GM12878 (cell line): ENCODE data around the gene POLR3K. TPM values are rescaled to one million over a fixed set of nuclear protein-coding genes. Genes with fewer than 3 reads are reported as not detected.
A peak's percentile ranks its signal among the peaks of the same experiment; 100 is the strongest.

Experiments used
- BCL11A ChIP-seq: IDR thresholded peaks from 2 replicates; pipeline ENCODE4 v1.6.1; 2011; ENCODE audit warnings: low read depth, low read length
- CBX3 ChIP-seq: fragments of 200-600 bp; sonication (generic); IDR thresholded peaks from 2 replicates; pipeline ENCODE4 v1.6.1; 2016; ENCODE audit warnings: low read depth, borderline replicate concordance
- EP300 ChIP-seq, 2 experiments: fragments of 150-350 bp in 1 of 2; IDR thresholded peaks; 2 replicates each; pipeline ENCODE4 v1.6.1; 2011 to 2012; ENCODE audit warnings: low read depth in 2 of 2, low read length in 2 of 2, borderline replicate concordance in 1 of 2, improper control_type of control experiment in 1 of 2, inconsistent platforms in 1 of 2; ENCODE audit not compliant: control insufficient read depth in 1 of 2
- ESRRA ChIP-seq: IDR thresholded peaks from 2 replicates; pipeline ENCODE4 v1.6.1; 2012; ENCODE audit warnings: mild to moderate bottlenecking, low read length, improper control_type of control experiment
- ETV6 ChIP-seq, 2 experiments: fragments of 450-650 bp in 1 of 2; IDR thresholded peaks in 1 of 2; conservative IDR thresholded peaks in 1 of 2; 2 replicates each; pipeline ENCODE4 v1.6.1; 2014; ENCODE audit warnings: antibody characterized with exemption in 1 of 2, borderline replicate concordance in 1 of 2, low read depth in 1 of 2, mild to moderate bottlenecking in 1 of 2, moderate library complexity in 1 of 2
- GABPA ChIP-seq: IDR thresholded peaks from 2 replicates; pipeline ENCODE4 v1.6.1; 2014; ENCODE audit warnings: antibody characterized with exemption, low read depth, mild to moderate bottlenecking, inconsistent platforms
- IKZF2 ChIP-seq, 2 experiments: fragments of 450-650 bp; IDR thresholded peaks; 2 replicates each; pipeline ENCODE4 v1.6.1; 2017; ENCODE audit warnings: mild to moderate bottlenecking in 2 of 2, moderate library complexity in 2 of 2
- LARP7 ChIP-seq: fragments of 450-650 bp; IDR thresholded peaks from 2 replicates; pipeline ENCODE4 v1.6.1; 2017; ENCODE audit warnings: mild to moderate bottlenecking
- NFIC ChIP-seq: IDR thresholded peaks from 2 replicates; pipeline ENCODE4 v1.6.1; 2012; ENCODE audit warnings: low read depth, mild to moderate bottlenecking, inconsistent platforms, low read length, moderate library complexity
- NFXL1 ChIP-seq: fragments of 450-650 bp; IDR thresholded peaks from 2 replicates; pipeline ENCODE4 v1.6.1; 2017; ENCODE audit warnings: antibody characterized with exemption, mild to moderate bottlenecking, borderline replicate concordance
- NFYA ChIP-seq: IDR thresholded peaks from 2 replicates; pipeline ENCODE4 v1.6.1; 2011; ENCODE audit warnings: low read depth, mild to moderate bottlenecking, low read length, improper control_type of control experiment, borderline replicate concordance
- PAX8 ChIP-seq: fragments of 450-650 bp; IDR thresholded peaks from 2 replicates; pipeline ENCODE4 v1.6.1; 2017; ENCODE audit warnings: mild to moderate bottlenecking, moderate library complexity
- POU2F2 ChIP-seq: IDR thresholded peaks from 3 replicates; pipeline ENCODE4 v1.6.1; 2011; ENCODE audit warnings: low read depth, mild to moderate bottlenecking, low read length, borderline replicate concordance
- RAD51 ChIP-seq: fragments of 450-650 bp; IDR thresholded peaks from 2 replicates; pipeline ENCODE4 v1.6.1; 2016; ENCODE audit warnings: moderate library complexity, mild to moderate bottlenecking, inconsistent platforms
- SMARCA5 ChIP-seq: fragments of 450-650 bp; IDR thresholded peaks from 2 replicates; pipeline ENCODE4 v1.6.1; 2017; ENCODE audit warnings: mild to moderate bottlenecking
- SMC3 ChIP-seq: IDR thresholded peaks from 2 replicates; pipeline ENCODE4 v1.6.1; 2011; ENCODE audit warnings: low read length, improper control_type of control experiment, borderline replicate concordance
- SUPT20H ChIP-seq: IDR thresholded peaks from 2 replicates; pipeline ENCODE4 v1.6.1; 2011; ENCODE audit warnings: low read depth, mild to moderate bottlenecking, low read length, moderate library complexity, borderline replicate concordance; ENCODE audit not compliant: control insufficient read depth
- TCF12 ChIP-seq: IDR thresholded peaks from 2 replicates; pipeline ENCODE4 v1.6.1; 2011; ENCODE audit warnings: low read depth, mild to moderate bottlenecking, low read length
- TCF3 ChIP-seq: IDR thresholded peaks from 2 replicates; pipeline ENCODE4 v1.6.1; 2012; ENCODE audit warnings: low read depth, mild to moderate bottlenecking, low read length, borderline replicate concordance; ENCODE audit not compliant: insufficient read depth
- ZBED1 ChIP-seq: IDR thresholded peaks from 2 replicates; pipeline ENCODE4 v1.6.1; 2016; ENCODE audit warnings: borderline replicate concordance
- ZNF217 ChIP-seq: fragments of 450-650 bp; IDR thresholded peaks from 2 replicates; pipeline ENCODE4 v1.6.1; 2017; ENCODE audit warnings: antibody characterized with exemption, mild to moderate bottlenecking
- ZNF24 ChIP-seq: fragments of 450-650 bp; IDR thresholded peaks from 2 replicates; pipeline ENCODE4 v1.6.1; 2017; ENCODE audit warnings: antibody characterized with exemption, mild to moderate bottlenecking
- polyA plus RNA-seq, 11 experiments: library from polyadenylated mRNA; depleted of rRNA in 4 of 11; unstranded in 6 of 11; stranded (reverse) in 5 of 11; fragments of >200 nt; fragmentation: Nextera tagmentation in 4 of 11; fragmentation: Illumina TruSeq in 1 of 11; extraction: Ambion mirVana in 4 of 11; extraction: Trizol in 1 of 11; gene quantifications; 1 replicate in 1 of 11; 2 replicates in 10 of 11; pipeline versions ENCODE4 v1.2.1 to v1.2.3, GENCODE V29; 2011 to 2016; ENCODE audit warnings: inconsistent platforms in 2 of 11, missing spikeins in 2 of 11, low read depth in 1 of 11
- total RNA-seq, 4 experiments: library from RNA; depleted of rRNA in 3 of 4; stranded (reverse); fragments of >200 nt in 3 of 4; fragmentation: Illumina TruSeq in 1 of 4; extraction: Trizol in 1 of 4; gene quantifications; 2 replicates each; pipeline versions ENCODE4 v1.2.1 to v1.2.3, GENCODE V29; 2013 to 2021
- TF ChIP-seq, protein P1 (sequence below), 3 experiments: IDR thresholded peaks in 2 of 3; conservative IDR thresholded peaks in 1 of 3; 2 replicates each; pipeline ENCODE4 v1.5.1; 2011; ENCODE audit warnings: low read depth in 3 of 3, low read length in 3 of 3, mild to moderate bottlenecking in 3 of 3, control low read depth in 2 of 3, moderate library complexity in 2 of 3, inconsistent platforms in 1 of 3, mixed read lengths in 1 of 3; ENCODE audit not compliant: control insufficient read depth in 2 of 3, insufficient read depth in 1 of 3; ENCODE audit errors: extremely low read depth in 1 of 3
- TF ChIP-seq, protein P2 (sequence below): fragments of 450-650 bp; IDR thresholded peaks from 2 replicates; pipeline ENCODE4 v1.6.1; 2017; ENCODE audit warnings: low read depth, mild to moderate bottlenecking, moderate library complexity
- TF ChIP-seq, protein P3 (sequence below): IDR thresholded peaks from 2 replicates; pipeline ENCODE4 v1.6.1; 2012; ENCODE audit warnings: mild to moderate bottlenecking, low read depth, low read length

Gene POLR3K
- total and polyA plus RNA-seq, 10 of the 15 experiments (the other 5 are each of a cell fraction or from before 2014, with no cell fraction given), result 25.3 to 222 (median 64.0) TPM

DNA sequence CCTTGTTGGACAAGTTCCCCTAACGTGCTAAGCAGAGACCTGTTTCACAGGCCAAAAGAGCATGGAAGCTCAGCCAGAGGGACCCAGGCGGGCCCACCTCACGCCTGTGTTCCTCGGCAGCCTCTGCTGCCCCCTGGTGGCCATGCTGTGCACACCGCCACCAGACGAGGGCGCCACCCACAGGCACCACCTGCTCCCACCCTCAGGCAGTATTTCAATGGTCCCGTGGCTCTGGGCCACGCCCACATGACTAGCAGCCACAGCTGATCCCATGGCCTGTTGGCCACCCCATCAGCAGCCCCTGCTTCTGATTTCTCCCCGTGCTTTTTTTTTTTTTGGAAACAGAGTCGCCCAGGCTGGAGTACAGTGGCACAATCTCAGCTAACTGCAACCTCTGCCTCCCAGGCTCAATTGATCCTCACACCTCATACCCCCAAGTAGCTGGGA lies 43.5 kb upstream of the POLR3K start (continued):
- TF ChIP-seq SUPT20H (no peak), ETV6 (conservative IDR thresholded peaks at IDR 0.05 in 1 of 2, IDR thresholded peaks at IDR 0.05 in 1 of 2; ENCODE audit: borderline replicate concordance in 1 of 2, low read depth in 1 of 2) (no peak), NFXL1 (no peak), EP300 (IDR thresholded peaks at IDR 0.05; ENCODE audit: borderline replicate concordance in 1 of 2, control insufficient read depth in 1 of 2, low read depth in 2 of 2, low read length in 2 of 2) (no peak), NFIC (no peak), ESRRA (no peak; the same call in 1 of the 2 replicates), RAD51 (peak; percentile 83), IKZF2 (IDR thresholded peaks at IDR 0.05) (no peak), SMARCA5 (peak; percentile 96), TCF3 (peak; percentile 93), POU2F2 (peak; percentile 58; the same call in 1 of the 3 replicates), LARP7 (peak; percentile 45; the same call in 1 of the 2 replicates), BCL11A (no peak), PAX8 (no peak), ZNF24 (no peak), ZBED1 (no peak), NFYA (no peak), CBX3 (no peak), GABPA (no peak), ZNF217 (no peak), SMC3 (peak; percentile 98), TCF12 (peak; percentile 91)
- TF ChIP-seq, protein P1, sequence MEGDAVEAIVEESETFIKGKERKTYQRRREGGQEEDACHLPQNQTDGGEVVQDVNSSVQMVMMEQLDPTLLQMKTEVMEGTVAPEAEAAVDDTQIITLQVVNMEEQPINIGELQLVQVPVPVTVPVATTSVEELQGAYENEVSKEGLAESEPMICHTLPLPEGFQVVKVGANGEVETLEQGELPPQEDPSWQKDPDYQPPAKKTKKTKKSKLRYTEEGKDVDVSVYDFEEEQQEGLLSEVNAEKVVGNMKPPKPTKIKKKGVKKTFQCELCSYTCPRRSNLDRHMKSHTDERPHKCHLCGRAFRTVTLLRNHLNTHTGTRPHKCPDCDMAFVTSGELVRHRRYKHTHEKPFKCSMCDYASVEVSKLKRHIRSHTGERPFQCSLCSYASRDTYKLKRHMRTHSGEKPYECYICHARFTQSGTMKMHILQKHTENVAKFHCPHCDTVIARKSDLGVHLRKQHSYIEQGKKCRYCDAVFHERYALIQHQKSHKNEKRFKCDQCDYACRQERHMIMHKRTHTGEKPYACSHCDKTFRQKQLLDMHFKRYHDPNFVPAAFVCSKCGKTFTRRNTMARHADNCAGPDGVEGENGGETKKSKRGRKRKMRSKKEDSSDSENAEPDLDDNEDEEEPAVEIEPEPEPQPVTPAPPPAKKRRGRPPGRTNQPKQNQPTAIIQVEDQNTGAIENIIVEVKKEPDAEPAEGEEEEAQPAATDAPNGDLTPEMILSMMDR (IDR thresholded peaks at IDR 0.05 in 2 of 3, conservative IDR thresholded peaks at IDR 0.05 in 1 of 3; ENCODE audit: control insufficient read depth in 2 of 3, extremely low read depth in 1 of 3, insufficient read depth in 1 of 3, low read depth in 3 of 3, low read length in 3 of 3), result peak; percentile 99 to 100 (median 100); a peak in 5 of 6 replicates
- TF ChIP-seq, protein P2, sequence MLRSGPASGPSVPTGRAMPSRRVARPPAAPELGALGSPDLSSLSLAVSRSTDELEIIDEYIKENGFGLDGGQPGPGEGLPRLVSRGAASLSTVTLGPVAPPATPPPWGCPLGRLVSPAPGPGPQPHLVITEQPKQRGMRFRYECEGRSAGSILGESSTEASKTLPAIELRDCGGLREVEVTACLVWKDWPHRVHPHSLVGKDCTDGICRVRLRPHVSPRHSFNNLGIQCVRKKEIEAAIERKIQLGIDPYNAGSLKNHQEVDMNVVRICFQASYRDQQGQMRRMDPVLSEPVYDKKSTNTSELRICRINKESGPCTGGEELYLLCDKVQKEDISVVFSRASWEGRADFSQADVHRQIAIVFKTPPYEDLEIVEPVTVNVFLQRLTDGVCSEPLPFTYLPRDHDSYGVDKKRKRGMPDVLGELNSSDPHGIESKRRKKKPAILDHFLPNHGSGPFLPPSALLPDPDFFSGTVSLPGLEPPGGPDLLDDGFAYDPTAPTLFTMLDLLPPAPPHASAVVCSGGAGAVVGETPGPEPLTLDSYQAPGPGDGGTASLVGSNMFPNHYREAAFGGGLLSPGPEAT, result no peak
- TF ChIP-seq, protein P3, sequence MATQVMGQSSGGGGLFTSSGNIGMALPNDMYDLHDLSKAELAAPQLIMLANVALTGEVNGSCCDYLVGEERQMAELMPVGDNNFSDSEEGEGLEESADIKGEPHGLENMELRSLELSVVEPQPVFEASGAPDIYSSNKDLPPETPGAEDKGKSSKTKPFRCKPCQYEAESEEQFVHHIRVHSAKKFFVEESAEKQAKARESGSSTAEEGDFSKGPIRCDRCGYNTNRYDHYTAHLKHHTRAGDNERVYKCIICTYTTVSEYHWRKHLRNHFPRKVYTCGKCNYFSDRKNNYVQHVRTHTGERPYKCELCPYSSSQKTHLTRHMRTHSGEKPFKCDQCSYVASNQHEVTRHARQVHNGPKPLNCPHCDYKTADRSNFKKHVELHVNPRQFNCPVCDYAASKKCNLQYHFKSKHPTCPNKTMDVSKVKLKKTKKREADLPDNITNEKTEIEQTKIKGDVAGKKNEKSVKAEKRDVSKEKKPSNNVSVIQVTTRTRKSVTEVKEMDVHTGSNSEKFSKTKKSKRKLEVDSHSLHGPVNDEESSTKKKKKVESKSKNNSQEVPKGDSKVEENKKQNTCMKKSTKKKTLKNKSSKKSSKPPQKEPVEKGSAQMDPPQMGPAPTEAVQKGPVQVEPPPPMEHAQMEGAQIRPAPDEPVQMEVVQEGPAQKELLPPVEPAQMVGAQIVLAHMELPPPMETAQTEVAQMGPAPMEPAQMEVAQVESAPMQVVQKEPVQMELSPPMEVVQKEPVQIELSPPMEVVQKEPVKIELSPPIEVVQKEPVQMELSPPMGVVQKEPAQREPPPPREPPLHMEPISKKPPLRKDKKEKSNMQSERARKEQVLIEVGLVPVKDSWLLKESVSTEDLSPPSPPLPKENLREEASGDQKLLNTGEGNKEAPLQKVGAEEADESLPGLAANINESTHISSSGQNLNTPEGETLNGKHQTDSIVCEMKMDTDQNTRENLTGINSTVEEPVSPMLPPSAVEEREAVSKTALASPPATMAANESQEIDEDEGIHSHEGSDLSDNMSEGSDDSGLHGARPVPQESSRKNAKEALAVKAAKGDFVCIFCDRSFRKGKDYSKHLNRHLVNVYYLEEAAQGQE, result no peak
